Erythroblast (primary cell): Measurements from ENCODE around the gene LAS1L.

ENCODE experiments used
- GATA1 ChIP-seq: IDR thresholded peaks from 2 replicates; pipeline ENCODE4 v1.6.1; 2011; ENCODE audit warnings: low read depth, mild to moderate bottlenecking, control low read depth, low read length, moderate library complexity
- POLR2A ChIP-seq: IDR thresholded peaks from 2 replicates; pipeline ENCODE4 v1.6.1; 2011; ENCODE audit warnings: mild to moderate bottlenecking, low read length

- TF ChIP-seq POLR2A (no peak), GATA1 (no peak)
Observed at GRCh38 chrX:65551489-65552339, 17.1 kb upstream of the LAS1L start.
